ENCODE measurements around the gene ZC3H12C. TPM values are rescaled to one million over a fixed set of nuclear protein-coding genes. Genes with fewer than 3 reads are reported as not detected.

ZC3H12C gene
- total RNA-seq, 1 donor from 2014 or later = 11.4 TPM

GRCh38 chr11:110130642-110131238, 37.5 kb downstream of the ZC3H12C start:
- Histone ChIP-seq H3K27ac (no peak overlapping the region), H3K4me1 (no peaks in the 10 kb centered on the region), H3K4me3 (no peak overlapping the region), H3K27me3 (ENCODE audit: low read depth) (no peaks in the 10 kb centered on the region), H3K36me3 (no peaks in the 10 kb centered on the region), H3K9me3 (no peaks in the 10 kb centered on the region)
- DNase-seq = no peak
- intact Hi-C loops (cut with DNase I) = no loop called here
- no peak for TF ChIP-seq CTCF (IDR thresholded peaks at IDR 0.05)
- ATAC-seq = no peak

GRCh38 chr11:110131386-110132123, 38.4 kb downstream of the ZC3H12C start:
- no peaks in the 10 kb centered on the region for H3K36me3 ChIP-seq
- H3K27ac ChIP-seq = no peak overlapping the region
- no peaks in the 10 kb centered on the region for H3K4me1 ChIP-seq
- no peak for DNase-seq
- no peaks in the 10 kb centered on the region for H3K9me3 ChIP-seq
- no peaks in the 10 kb centered on the region for H3K27me3 ChIP-seq (ENCODE audit: low read depth)
- intact Hi-C loops (cut with DNase I) = no loop called here
- TF ChIP-seq CTCF (IDR thresholded peaks at IDR 0.05) = no peak
- no peak for ATAC-seq
- no peak overlapping the region for H3K4me3 ChIP-seq

GRCh38 chr11:110133160-110133559, 40.0 kb downstream of the ZC3H12C start:
- Histone ChIP-seq H3K27me3 (ENCODE audit: low read depth) (no peaks in the 10 kb centered on the region), H3K36me3 (no peaks in the 10 kb centered on the region), H3K4me3 (no peak overlapping the region), H3K9me3 (no peaks in the 10 kb centered on the region), H3K4me1 (no peaks in the 10 kb centered on the region), H3K27ac (no peak overlapping the region)
- DNase-seq (no peak), ATAC-seq (no peak)
- intact Hi-C loops (cut with DNase I) = no loop called here
- no peak for TF ChIP-seq CTCF (IDR thresholded peaks at IDR 0.05)

GRCh38 chr11:110134110-110134509, 40.9 kb downstream of the ZC3H12C start:
- H3K27ac ChIP-seq = no peak overlapping the region
- ATAC-seq (no peak), DNase-seq (no peak)
- no peaks in the 10 kb centered on the region for H3K9me3 ChIP-seq
- no peak for TF ChIP-seq CTCF (IDR thresholded peaks at IDR 0.05)
- H3K4me3 ChIP-seq = no peak overlapping the region
- H3K4me1 ChIP-seq = no peaks in the 10 kb centered on the region
- no peaks in the 10 kb centered on the region for H3K36me3 ChIP-seq
- intact Hi-C loops (cut with DNase I) = no loop called here
- no peaks in the 10 kb centered on the region for H3K27me3 ChIP-seq (ENCODE audit: low read depth)

- ATAC-seq = no peak
Observed at GRCh38 chr11:110141812-110142211, 48.6 kb downstream of the ZC3H12C start.

More at GRCh38 chr11:110141812-110142211, 48.6 kb downstream of the ZC3H12C start:
- Histone ChIP-seq H3K9me3 (no peaks in the 10 kb centered on the region), H3K27me3 (ENCODE audit: low read depth) (no peaks in the 10 kb centered on the region), H3K36me3 (no peaks in the 10 kb centered on the region), H3K4me3 (no peak overlapping the region), H3K27ac (no peak overlapping the region), H3K4me1 (no peaks in the 10 kb centered on the region)
- TF ChIP-seq CTCF (IDR thresholded peaks at IDR 0.05) = no peak
- no peak for DNase-seq
- intact Hi-C loops (cut with DNase I) = no loop called here
